ENCODE results near the gene CCDC87. TPM values are rescaled to one million over a fixed set of nuclear protein-coding genes. Genes with fewer than 3 reads are reported as not detected.
"Not testable (repeated sequence)": the region's sequence is repeated elsewhere in the genome, so short reads cannot be mapped to it uniquely, and the experiment has no call there.

The CCDC87 gene
- total RNA-seq, 1 donor from 2014 or later = 0.20 TPM

- no peak for DNase-seq (ENCODE audit: low read depth, low spot score)
These were observed 35.0 kb downstream of the CCDC87 start for GRCh38 chr11:66557733-66558326.

GRCh38 chr11:66556086-66556485 is 36.8 kb downstream of the CCDC87 start:
- no peak for DNase-seq (ENCODE audit: low read depth, low spot score)

GRCh38 chr11:66555416-66555815 is 37.4 kb downstream of the CCDC87 start:
- no peak for DNase-seq (ENCODE audit: low read depth, low spot score)

- DNase-seq (ENCODE audit: low read depth, low spot score) = no peak
These were observed 38.3 kb downstream of the CCDC87 start for GRCh38 chr11:66554602-66555001.

GRCh38 chr11:66550887-66551286 is 42.0 kb downstream of the CCDC87 start:
- DNase-seq (ENCODE audit: low read depth, low spot score) = no peak

- DNase-seq (ENCODE audit: low read depth, low spot score) = no peak
These were observed 43.2 kb downstream of the CCDC87 start for GRCh38 chr11:66549696-66550095.

- DNase-seq (ENCODE audit: low read depth, low spot score) = no peak
These were observed 43.9 kb downstream of the CCDC87 start for GRCh38 chr11:66548774-66549630.

- DNase-seq (ENCODE audit: low read depth, low spot score) = no peak
These were observed 44.8 kb downstream of the CCDC87 start for GRCh38 chr11:66548041-66548440.

GRCh38 chr11:66547662-66548009 is 45.2 kb downstream of the CCDC87 start:
- no peak for DNase-seq (ENCODE audit: low read depth, low spot score)

GRCh38 chr11:66546966-66547661 is 45.7 kb downstream of the CCDC87 start:
- no peak for DNase-seq (ENCODE audit: low read depth, low spot score)

GRCh38 chr11:66546368-66546965 is 46.4 kb downstream of the CCDC87 start, which contains the start of gene ACTN3:
ACTN3 (plus strand) TSS chr11:66546903; CDS start chr11:66546938, 35 bp downstream.
- no peak for DNase-seq (ENCODE audit: low read depth, low spot score)

GRCh38 chr11:66545701-66546367 is 47.0 kb downstream of the CCDC87 start, which contains the start of gene ZDHHC24:
ZDHHC24 (minus strand) TSS chr11:66546048; CDS start chr11:66546003, 45 bp downstream.
- peak; percentile 93 for DNase-seq (ENCODE audit: low read depth, low spot score)

GRCh38 chr11:66544952-66545351 is 47.9 kb downstream of the CCDC87 start:
- not testable (repeated sequence) for DNase-seq (ENCODE audit: low read depth, low spot score)

- peak; percentile 41 for DNase-seq (ENCODE audit: low read depth, low spot score)
These were observed 49.4 kb downstream of the CCDC87 start for GRCh38 chr11:66543263-66544107.

- no peak for DNase-seq (ENCODE audit: low read depth, low spot score)
These were observed 50.5 kb downstream of the CCDC87 start for GRCh38 chr11:66542362-66542761.

- no peak for DNase-seq (ENCODE audit: low read depth, low spot score)
These were observed 51.0 kb downstream of the CCDC87 start for GRCh38 chr11:66541892-66542291.

GRCh38 chr11:66540598-66540997 is 52.3 kb downstream of the CCDC87 start:
- DNase-seq (ENCODE audit: low read depth, low spot score) = not testable (repeated sequence)

Data from pulmonary artery endothelial cell (primary cell).